ENCODE measurements around the gene ARHGAP21. TPM values are rescaled to one million over a fixed set of nuclear protein-coding genes. Genes with fewer than 3 reads are reported as not detected.

The ARHGAP21 gene
- total RNA-seq, 1 donor from 2014 or later, result 109 TPM

DNA sequence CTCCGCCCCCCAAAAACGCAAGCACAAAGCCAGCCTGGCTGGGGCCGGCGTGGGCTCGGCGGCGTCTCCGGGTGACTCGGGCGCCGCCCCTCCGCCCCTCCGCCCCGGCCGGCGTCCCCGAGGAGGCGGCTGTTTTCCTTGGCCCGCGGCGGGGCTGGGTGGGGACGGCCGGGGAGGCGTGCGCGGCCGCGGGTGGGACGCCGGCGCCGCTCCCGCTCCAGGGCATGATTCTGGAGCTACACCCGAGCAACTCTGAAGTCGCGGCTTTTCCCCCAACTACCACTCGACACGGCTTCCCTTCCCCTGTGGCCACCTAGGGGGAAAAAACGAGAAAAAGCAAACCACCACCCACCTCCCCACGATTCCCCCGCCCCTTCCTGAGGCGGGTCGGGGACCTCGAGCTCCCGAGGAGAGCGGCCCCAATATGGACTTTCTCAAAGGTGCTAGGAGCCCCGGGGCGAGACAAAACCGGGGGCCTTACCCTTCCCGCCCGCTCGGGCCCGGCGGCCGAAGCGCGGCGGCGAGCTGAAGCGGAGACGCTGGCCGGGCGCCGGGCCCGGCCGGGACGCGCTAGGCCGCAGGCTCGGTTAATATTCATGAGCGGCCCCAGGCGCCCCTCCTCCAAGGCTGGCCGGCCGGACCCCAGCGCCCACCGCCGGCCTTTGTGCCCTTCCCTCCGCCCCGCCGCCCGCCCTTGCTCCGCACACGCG, 856 bp downstream of the ARHGAP21 start:
- DNase-seq (ENCODE audit: low read depth in 2 of 2), result peak; percentile 60 to 69

DNA sequence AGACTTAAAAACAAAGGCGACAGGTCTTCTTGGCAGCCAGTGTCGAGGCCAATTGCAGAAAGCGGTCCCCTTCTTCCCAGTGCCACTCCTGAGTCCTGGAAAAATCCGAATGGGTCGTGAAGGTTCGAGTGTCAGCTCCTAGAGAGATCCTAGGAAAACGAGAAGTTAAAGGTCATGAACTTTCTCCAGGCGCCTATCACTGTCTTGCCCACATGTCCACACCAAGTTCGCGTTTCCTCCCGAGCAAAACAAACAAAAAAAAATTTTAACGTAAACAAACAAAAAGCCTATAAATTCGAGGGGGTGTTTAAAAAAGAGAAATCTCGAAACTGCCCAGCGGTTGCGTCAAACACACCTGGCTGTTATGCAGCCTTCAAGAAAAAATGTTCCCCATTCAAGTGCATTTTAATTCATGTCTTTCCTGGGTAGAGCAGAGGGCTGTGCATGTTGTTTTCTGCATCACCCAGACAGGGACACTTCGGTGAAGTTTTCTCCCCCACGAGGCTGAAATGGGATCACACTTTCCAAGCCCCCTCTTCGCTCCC, 1.5 kb downstream of the ARHGAP21 start:
- DNase-seq (ENCODE audit: low read depth in 2 of 2), result peak in 1 of 2 donors; percentile 24

DNA sequence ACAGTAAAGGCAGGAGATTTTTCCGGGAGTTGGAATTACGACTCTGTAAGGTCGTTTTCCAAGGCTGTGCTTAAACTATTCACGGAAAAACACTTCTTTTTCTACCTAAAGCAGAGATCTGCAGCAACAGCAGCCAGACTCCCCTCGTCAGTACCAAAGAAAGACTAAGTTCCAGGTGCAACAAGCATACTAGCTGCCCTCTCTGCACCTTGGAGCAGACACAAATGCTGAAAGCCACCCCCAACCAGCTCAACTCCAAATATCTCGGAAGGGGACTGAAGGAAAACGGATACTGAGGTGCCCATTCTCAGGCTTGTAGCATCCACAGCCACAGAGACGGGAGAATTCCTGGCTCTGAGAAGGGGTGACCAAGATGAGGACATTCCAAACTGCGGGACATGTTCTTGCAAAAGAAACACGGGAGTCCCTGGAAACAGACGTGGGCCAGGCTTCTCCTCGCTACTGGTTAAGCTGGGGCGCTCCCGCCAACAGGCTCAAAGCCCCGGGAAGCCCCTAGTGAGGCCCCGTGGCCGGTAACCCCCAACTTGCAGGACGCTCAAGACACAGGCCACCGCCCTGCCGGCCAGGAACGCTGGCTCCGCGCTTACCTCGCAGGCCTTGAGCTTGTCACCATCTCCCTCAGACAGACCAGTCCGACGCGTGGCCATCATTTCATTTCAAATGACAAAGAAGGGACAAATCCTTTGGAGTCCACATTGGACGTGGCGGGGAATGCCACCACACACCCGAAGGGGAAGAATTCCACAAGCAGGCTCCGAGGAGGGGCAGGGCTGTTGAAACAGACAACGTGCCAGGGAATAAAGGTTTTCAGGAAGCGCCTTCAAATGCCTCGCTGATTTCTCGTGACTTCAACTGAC, 2.2 kb downstream of the ARHGAP21 start:
- DNase-seq (ENCODE audit: low read depth in 2 of 2), result peak; percentile 35 to 44

DNA sequence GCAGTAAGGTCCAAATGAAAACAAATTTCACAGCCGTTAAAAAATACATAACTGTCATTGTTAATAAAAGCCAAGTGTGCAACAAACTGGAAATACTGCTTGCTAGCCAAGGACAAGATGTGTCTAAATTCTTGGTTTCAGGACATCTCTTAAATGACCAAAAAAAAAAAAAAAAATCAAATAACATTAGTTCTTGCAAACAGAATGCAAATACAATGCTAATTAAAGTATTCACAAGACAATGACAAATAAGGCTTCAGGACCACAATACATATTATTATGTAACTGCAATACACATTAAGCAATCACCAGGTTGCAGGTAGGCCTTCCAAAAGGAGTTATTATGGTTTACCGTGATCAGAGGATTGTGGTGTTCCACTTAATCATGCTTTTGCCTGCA, 3.6 kb downstream of the ARHGAP21 start:
- DNase-seq (ENCODE audit: low read depth in 2 of 2), result no peak

DNA sequence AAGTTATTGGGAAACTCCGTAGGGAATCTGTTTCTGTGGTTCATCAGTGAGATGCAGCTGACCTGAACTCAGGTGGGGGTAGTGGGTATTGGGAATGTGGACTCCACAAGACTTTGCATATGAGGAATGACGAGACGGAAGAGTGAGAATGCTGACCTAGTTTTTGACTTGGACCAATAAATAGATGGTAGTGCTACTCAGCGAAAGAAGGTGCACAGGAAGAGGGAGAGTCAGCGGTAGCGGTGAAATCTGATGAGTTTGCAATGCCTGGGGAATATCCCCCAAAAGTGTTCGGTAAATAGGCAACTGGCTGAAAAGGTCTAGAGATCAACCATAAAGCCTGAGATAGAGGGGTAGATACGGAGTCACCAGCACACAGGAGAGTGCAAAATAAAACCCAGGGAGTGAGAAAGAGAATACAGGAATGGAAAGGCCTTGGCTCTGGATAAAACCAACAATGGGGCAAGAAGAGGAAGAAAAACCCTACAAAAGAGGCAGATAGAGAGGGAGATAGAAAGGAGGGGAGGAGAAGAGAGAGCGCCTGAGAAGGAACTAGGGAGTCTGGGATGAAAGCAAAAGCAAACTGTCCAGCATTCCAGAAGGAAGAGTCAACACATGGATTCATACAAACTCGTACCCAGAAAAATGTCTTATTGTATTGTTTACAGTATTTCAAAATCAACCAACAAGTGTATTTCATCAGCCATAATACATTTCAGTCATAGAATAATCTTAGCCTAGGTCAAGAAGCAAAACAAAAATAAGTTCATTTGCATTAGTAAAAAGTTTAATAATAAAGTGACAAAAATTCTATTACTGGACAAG, 5.4 kb downstream of the ARHGAP21 start:
- peak in 1 of 2 donors; percentile 60 for DNase-seq (ENCODE audit: low read depth in 2 of 2)

DNA sequence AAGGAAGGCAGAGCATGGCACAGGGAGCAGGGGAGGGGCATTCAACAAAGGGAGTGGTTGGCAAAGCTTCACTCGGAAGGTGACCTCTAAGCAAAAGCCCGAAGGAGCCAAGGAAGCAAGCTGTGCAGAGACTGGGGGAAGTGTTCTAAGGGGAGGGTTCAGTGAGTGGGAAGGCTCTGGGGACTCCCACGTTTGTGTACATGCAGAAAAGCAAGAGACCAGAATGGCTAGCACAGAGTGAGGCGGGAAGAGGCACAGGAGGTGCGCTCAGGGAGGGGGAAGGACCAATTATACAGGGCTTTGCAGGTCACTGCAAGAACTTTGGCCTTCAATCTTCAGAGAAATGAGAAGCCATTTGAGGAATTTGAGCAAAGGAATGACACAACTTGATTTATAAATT, 7.4 kb downstream of the ARHGAP21 start:
- no peak for DNase-seq (ENCODE audit: low read depth in 2 of 2)

DNA sequence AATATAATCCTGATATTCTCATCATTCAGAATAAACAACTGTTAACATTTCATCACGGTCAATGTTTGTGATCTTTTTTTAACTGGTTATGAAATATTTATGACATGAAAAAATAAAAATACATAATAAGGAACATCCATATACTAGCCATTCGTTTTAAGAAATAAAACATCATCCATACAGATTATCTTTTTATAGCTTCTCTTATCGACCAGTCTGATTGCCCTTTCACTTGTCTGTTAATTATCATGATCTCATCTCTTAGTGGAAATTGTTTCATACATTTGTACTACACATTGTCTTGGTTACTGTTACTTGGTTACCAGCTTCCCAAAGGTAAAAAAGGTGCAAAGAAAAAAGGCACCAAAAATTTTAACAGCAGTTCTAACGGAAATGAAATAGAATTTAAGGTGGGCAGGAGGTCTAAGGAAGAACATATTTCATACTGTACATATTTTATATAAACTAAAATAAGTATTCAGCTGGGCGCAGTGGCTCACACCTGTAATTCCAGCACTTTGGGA, 8.4 kb downstream of the ARHGAP21 start:
- no peak for DNase-seq (ENCODE audit: low read depth in 2 of 2)

DNA sequence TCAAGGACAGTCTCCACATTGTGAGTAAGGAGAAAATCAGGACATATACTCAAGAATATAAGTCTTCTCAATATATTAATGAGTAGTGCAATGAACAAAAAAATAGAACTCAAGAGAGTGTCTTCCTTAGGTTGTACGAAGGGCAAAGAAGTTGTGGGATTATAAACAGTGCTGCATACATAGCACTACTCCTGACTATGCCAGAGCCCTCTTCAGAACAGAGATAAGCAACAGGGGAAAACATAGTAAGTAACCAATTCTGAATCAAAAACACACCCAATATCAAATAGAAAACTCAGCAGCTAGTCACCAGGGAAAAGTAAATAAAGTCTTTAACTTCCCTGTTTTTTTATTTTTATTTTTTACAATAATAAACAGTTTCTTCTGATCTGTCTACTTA, 10.6 kb downstream of the ARHGAP21 start:
- no peak for DNase-seq (ENCODE audit: low read depth in 2 of 2)

DNA sequence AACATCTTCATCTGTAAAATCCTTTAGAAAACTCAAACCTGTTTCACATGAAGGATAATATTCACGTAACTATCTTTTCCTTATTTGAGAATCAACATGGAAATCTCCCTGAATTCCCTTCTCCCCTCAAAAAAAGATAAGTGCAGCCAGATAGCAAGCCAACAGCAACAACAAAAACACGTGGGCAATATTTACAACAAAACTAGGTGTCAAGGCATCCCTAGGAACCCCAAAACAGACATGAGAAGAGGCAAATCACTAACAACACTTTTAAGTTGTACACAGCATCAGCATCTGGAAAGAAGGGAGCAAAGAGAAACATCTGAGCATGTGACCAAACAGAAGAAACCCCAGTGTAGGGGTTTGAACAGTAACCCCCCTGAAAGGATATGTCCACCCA, 12.2 kb downstream of the ARHGAP21 start:
- no peak for DNase-seq (ENCODE audit: low read depth in 2 of 2)

DNA sequence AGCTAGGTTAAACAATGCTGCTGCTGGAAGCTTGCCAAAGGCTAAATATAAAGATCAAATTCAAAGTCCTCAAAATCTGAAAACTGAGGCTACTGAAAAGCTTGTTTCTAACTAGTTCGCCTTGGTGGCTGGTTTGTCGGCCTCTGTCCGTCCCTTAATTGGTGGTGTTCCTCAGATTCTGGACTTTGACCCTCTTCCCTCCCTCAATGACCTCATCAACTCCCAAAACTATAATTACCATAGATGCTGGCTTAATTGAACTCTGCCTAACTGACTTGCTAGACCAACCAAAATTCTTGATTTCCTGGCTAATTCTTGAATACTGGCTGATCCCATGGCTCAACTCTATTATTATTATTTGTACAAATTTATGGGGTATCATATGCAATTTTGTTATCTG, 15.6 kb downstream of the ARHGAP21 start:
- DNase-seq (ENCODE audit: low read depth in 2 of 2), result peak in 1 of 2 donors; percentile 19

DNA sequence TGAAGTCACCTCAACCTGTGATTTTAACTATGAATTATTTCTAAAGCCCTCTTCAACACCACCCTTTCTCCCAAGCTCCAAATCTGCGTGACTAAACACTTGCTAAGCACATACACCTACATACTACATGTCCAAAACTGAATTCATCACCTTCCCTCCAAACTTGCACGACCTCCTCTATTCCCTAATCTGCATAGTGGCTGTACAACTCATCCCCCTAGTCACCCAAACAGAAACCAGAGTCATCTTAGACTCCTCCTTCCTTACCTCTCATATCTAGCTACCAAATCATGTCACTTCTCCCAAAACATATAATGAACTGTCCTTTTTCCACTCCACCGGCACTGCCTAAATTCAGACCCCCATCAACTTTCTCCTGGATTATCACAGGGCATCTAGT, 16.2 kb downstream of the ARHGAP21 start:
- DNase-seq (ENCODE audit: low read depth in 2 of 2), result no peak

DNA sequence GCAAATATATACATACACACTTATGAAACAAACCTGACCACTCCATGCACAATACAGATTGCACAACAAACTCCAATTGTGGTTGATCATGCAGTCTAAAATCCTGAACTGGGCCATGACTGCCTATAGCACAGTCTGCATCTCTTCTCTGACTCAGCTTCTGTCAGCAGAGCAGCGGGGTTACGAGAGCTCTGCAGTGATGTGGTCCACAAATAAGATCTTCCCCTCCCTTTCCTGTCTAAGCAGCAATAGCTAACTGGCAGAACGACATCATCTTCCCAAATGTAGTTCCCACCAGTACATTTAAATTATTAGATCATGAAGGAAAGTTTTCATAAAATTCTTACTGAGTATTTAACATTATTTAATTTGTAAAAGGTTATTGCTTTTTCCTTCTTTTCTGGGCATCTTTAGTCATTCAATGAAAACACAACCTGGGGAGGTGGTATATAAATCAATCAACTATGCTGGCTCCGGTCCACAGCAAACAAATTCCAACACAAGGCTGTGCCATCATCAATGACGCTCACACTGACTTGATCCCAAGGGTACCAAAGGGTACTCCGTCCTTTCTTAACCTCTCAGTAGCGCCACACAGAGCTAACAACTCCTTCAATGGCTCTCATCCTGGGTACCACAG, 17.1 kb downstream of the ARHGAP21 start:
- peak; percentile 71 to 90 for DNase-seq (ENCODE audit: low read depth in 2 of 2)

DNA sequence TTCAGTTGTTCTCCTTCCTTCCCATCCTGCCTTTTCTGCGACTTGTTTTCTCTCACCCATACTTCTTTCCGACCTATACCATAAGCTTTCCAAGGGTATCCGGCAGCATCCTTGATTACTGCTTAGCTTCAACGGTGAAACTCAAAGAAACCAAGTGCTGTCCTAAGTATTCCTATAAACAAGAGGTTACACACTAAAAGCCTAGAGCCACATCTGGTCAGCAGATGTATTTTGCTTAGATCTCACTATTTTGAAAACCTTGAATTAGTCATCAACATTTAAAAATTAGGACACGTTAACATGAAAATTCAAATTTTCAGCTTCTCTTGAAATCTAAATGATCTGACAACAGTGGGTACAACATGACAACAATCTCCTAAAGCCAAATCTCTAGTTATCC, 20.0 kb downstream of the ARHGAP21 start:
- peak in 1 of 2 donors; percentile 28 for DNase-seq (ENCODE audit: low read depth in 2 of 2)

DNA sequence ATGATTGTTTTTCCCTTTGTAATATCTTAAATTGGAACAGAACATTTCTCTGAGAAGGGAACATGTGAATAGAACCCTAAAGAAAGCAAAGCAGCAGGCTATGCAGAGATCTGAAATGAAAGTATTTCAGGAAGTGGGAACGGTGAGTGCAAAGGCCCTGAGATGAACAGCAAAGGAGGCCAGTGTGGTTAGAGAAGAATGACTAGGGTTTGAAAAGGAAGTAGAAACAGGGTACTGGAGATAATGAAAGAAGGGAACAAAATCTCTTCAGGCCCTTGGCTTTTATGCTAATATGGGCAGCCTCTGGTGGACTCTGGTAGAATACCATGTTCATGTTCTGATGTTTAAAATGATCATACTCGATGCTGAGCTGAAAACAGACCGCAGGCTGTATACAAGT, 22.2 kb downstream of the ARHGAP21 start:
- no peak for DNase-seq (ENCODE audit: low read depth in 2 of 2)

DNA sequence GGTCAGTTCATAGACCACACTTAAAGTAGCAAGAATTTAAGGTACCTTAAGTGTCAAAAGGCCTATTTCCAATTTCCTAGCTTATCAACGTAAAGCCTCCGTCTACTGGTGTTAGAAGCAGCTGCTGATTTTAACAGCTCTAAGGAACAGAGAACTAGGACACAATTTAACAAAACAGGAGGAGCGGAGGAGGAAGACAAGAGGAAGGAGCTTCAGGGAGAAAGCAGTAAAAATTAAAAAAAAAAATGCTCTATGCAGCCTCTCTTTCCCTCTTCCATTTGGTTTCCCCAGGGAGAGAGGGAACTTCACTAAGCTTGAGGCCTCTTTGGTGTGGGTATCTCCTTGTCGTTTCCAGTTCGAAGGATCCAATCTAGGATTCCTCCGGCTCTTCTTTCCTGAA, 22.7 kb downstream of the ARHGAP21 start:
- no peak for DNase-seq (ENCODE audit: low read depth in 2 of 2)

DNA sequence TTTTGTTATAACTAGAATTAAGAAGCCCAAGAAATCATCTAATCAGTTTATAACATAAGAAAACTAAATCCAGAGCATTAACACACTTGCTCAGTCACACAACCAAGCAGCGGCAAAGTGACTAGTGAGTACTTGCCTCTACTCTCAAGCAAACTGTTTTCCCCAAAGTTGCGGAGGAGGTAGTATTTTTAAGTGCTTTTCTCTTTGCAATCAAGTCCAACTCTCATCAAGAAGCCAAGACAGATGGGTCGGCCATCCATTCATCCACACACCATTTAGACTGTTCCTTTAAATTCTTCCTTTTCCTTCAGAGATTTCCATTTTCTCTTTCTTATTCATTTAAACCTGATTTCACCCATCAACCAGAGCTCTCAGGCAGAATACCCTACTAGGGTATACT, 25.4 kb downstream of the ARHGAP21 start:
- no peak for DNase-seq (ENCODE audit: low read depth in 2 of 2)

DNA sequence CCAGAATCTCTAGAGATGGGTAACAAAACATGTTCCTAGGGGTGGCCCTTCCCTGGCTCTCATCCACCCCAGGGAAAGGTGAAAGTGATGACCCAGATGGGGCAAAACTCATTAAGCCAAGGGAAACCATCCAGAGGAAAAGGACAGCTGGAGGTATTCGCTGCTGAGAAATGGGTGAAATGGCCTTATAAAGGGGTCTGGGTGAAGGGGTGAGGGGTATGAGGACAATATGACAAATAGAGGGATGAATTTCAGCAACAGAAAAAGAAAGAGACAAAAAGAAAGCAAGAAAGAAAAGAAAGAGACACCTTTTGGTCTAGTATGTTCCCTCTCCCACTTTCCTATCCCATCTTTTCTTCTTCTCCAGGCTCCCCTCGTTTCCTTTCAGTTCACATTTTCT, 26.6 kb downstream of the ARHGAP21 start:
- DNase-seq (ENCODE audit: low read depth in 2 of 2), result no peak

DNA sequence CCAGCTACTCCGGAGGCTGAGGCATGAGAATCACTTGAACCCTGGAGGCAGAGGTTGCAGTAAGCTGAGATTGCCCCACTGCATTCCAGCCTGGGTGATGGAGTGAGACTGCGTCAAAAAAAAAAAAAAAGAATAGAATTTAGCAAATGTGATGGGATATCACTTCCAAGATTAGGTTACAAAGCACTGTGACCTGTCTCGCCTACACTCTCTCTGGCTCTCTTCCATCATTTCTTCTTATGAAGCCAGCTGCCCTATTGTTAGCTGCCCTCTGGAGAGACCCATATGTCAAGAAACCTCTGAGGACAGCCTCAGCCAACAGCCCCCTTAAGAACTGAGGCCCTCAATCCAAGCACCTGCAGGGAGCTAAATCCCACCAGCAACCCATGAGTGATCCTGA, 28.2 kb downstream of the ARHGAP21 start:
- DNase-seq (ENCODE audit: low read depth in 2 of 2), result no peak

DNA sequence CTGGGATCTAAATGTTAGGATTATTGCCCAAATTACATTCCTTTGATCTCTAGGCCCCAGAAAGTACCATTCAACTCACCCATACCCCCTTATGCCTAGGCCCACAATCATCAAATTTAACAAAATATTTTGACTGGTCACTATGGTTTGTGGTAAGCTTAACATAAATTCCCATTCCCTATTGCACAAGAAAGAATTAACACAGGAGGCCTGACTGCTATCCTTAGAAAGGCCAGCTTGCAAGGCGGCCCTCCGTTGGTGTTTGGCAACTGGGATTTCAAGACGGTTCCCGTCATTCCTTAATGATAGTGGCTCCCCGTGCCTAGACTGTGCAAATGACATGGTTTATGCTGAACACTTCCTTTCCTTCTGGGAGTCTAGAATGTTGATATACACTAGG, 29.6 kb downstream of the ARHGAP21 start:
- no peak for DNase-seq (ENCODE audit: low read depth in 2 of 2)

DNA sequence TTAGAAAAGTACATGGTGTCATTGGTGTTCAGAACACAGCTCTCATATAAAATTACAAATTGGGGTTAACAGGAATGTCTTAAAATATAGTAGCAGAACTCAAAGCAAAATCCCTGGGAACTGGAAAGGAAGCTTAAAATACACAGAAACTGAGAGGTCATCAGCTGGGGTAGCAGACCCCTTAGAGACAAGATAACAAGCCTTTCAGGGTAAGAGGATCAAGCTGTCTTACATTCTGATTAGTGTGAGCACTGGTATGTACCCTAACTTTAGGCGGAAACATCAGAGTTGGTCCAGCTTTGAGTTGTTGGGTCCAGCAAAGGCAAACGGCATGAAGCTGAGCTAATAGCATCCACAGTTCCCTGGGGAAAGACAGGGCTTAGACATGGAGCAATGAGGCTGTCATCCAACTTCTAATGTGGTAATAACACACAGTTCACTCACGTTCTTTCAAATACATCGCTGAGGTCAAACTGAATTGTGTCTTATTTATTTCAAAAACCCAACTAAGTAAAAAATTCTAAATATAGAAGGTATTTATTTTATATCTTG, 32.6 kb downstream of the ARHGAP21 start:
- DNase-seq (ENCODE audit: low read depth in 2 of 2), result no peak
